OCI-LY1 (cell line): Measurements from ENCODE around the gene FZD2.

Experiments
- H2AFZ ChIP-seq: fragments of 200-600 bp; sonication (generic), shearing (Covaris generic); 2 replicates; pipeline ENCODE4 v1.6.0; 2014; ENCODE audit warnings: antibody characterized with exemption, mild to moderate bottlenecking, low read length
- H3F3A ChIP-seq: fragments of 200-600 bp; sonication (generic), shearing (Covaris generic); 2 replicates; pipeline ENCODE4 v1.6.0; 2014; ENCODE audit warnings: mild to moderate bottlenecking, antibody characterized with exemption, low read length, moderate library complexity; ENCODE audit not compliant: insufficient read depth
- H3K27ac ChIP-seq: fragments of 200-600 bp; sonication (generic); 2 replicates; pipeline ENCODE4 v1.5.1; 2014; ENCODE audit warnings: low read length, mixed run types, mild to moderate bottlenecking, low read depth; ENCODE audit not compliant: poor library complexity, severe bottlenecking
- H3K27me3 ChIP-seq: fragments of 200-600 bp; sonication (generic); 2 replicates; pipeline ENCODE4 v1.6.0; 2014; ENCODE audit warnings: antibody characterized with exemption, mild to moderate bottlenecking, low read length, moderate library complexity; ENCODE audit not compliant: insufficient read depth
- H3K36me3 ChIP-seq: fragments of 200-600 bp; sonication (generic); 2 replicates; pipeline ENCODE4 v1.6.1; 2014; ENCODE audit warnings: mild to moderate bottlenecking, antibody characterized with exemption, low read length, moderate library complexity, mixed read lengths; ENCODE audit not compliant: insufficient read depth
- H3K4me1 ChIP-seq: fragments of 200-600 bp; sonication (generic); 2 replicates; pipeline ENCODE4 v1.5.1; 2014; ENCODE audit warnings: mild to moderate bottlenecking, low read length, moderate library complexity; ENCODE audit not compliant: insufficient read depth, severe bottlenecking
- H3K4me2 ChIP-seq: fragments of 200-600 bp; sonication (generic), shearing (Covaris generic); 2 replicates; pipeline ENCODE4 v1.6.1; 2014; ENCODE audit warnings: low read length
- H3K4me3 ChIP-seq: fragments of 200-600 bp; sonication (generic); 2 replicates; pipeline ENCODE4 v1.5.1; 2014; ENCODE audit warnings: low read length, low read depth, mild to moderate bottlenecking, mixed read lengths; ENCODE audit not compliant: poor library complexity, severe bottlenecking
- H3K79me2 ChIP-seq: fragments of 200-600 bp; shearing (Covaris generic); 2 replicates; pipeline ENCODE4 v1.6.1; 2016; ENCODE audit warnings: mixed run types, low read length, mixed read lengths; ENCODE audit not compliant: insufficient read depth
- H3K9ac ChIP-seq: fragments of 200-600 bp; sonication (generic), shearing (Covaris generic); 2 replicates; pipeline ENCODE4 v1.6.1; 2014; ENCODE audit warnings: mild to moderate bottlenecking, low read length, mixed read lengths
- H3K9me2 ChIP-seq: fragments of 200-600 bp; sonication (generic), shearing (Covaris generic); 2 replicates; pipeline ENCODE4 v1.6.1; 2014; ENCODE audit warnings: low read depth, mild to moderate bottlenecking, low read length, mixed read lengths
- H3K9me3 ChIP-seq: fragments of 200-600 bp; shearing (Covaris generic); 2 replicates; pipeline ENCODE4 v1.6.1; 2014; ENCODE audit warnings: low read length, mixed read lengths
- H4K20me1 ChIP-seq: fragments of 200-600 bp; sonication (generic), shearing (Covaris generic); 2 replicates; pipeline ENCODE4 v1.6.0; 2016; ENCODE audit warnings: mild to moderate bottlenecking, low read length; ENCODE audit not compliant: insufficient read depth
- CTCF ChIP-seq: fragments of 200-600 bp; sonication (generic), shearing (Covaris generic); IDR thresholded peaks from 2 replicates; pipeline ENCODE4 v1.5.1; 2017; ENCODE audit warnings: mild to moderate bottlenecking, antibody characterized with exemption, low read length, moderate library complexity, mixed read lengths
- EZH2 ChIP-seq: fragments of 200-600 bp; sonication (generic), shearing (Covaris generic); IDR thresholded peaks from 2 replicates; pipeline ENCODE4 v1.8.0; 2017; ENCODE audit warnings: borderline replicate concordance, mixed run types, mild to moderate bottlenecking, antibody characterized with exemption, low read length, moderate library complexity, mixed read lengths

Gene FZD2

DNA sequence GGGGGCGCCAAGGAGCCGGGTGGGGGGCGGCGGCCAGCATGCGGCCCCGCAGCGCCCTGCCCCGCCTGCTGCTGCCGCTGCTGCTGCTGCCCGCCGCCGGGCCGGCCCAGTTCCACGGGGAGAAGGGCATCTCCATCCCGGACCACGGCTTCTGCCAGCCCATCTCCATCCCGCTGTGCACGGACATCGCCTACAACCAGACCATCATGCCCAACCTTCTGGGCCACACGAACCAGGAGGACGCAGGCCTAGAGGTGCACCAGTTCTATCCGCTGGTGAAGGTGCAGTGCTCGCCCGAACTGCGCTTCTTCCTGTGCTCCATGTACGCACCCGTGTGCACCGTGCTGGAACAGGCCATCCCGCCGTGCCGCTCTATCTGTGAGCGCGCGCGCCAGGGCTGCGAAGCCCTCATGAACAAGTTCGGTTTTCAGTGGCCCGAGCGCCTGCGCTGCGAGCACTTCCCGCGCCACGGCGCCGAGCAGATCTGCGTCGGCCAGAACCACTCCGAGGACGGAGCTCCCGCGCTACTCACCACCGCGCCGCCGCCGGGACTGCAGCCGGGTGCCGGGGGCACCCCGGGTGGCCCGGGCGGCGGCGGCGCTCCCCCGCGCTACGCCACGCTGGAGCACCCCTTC is 484 bp downstream of the FZD2 start:
- TF ChIP-seq EZH2 (no peak), CTCF (no peak)
- peak overlapping the region; percentile 63 for H3K4me3 ChIP-seq
- H3K9ac ChIP-seq, result no peak overlapping the region; the same call in 1 of the 2 replicates
- H3K9me3 ChIP-seq, result no peaks in the 10 kb centered on the region
- H4K20me1 ChIP-seq, result no peaks in the 10 kb centered on the region
- H3K27me3 ChIP-seq, result no peaks in the 10 kb centered on the region
- no peaks in the 10 kb centered on the region for H3K79me2 ChIP-seq
- no peak overlapping the region for H2AFZ ChIP-seq
- no peaks in the 10 kb centered on the region for H3K9me2 ChIP-seq
- no peaks in the 10 kb centered on the region for H3K36me3 ChIP-seq
- no peaks in the 10 kb centered on the region for H3F3A ChIP-seq
- peak overlapping the region; percentile 86 for H3K4me2 ChIP-seq
- H3K27ac ChIP-seq, result no peak overlapping the region
- H3K4me1 ChIP-seq, result peaks cover 8% of the 10 kb centered on the region

DNA sequence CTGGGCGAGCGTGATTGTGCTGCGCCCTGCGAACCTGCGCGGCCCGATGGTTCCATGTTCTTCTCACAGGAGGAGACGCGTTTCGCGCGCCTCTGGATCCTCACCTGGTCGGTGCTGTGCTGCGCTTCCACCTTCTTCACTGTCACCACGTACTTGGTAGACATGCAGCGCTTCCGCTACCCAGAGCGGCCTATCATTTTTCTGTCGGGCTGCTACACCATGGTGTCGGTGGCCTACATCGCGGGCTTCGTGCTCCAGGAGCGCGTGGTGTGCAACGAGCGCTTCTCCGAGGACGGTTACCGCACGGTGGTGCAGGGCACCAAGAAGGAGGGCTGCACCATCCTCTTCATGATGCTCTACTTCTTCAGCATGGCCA is 1.0 kb downstream of the FZD2 start:
- H3K27me3 ChIP-seq, result no peaks in the 10 kb centered on the region
- no peak overlapping the region for H3K4me3 ChIP-seq
- H3K9me2 ChIP-seq, result no peaks in the 10 kb centered on the region
- no peaks in the 10 kb centered on the region for H3K9me3 ChIP-seq
- peaks cover 8% of the 10 kb centered on the region for H3K4me1 ChIP-seq
- no peak for TF ChIP-seq CTCF
- no peak for TF ChIP-seq EZH2
- no peaks in the 10 kb centered on the region for H3F3A ChIP-seq
- H3K27ac ChIP-seq, result no peak overlapping the region
- no peak overlapping the region for H3K4me2 ChIP-seq
- no peaks in the 10 kb centered on the region for H4K20me1 ChIP-seq
- no peaks in the 10 kb centered on the region for H3K36me3 ChIP-seq
- no peak overlapping the region for H2AFZ ChIP-seq
- no peaks in the 10 kb centered on the region for H3K79me2 ChIP-seq
- no peak overlapping the region for H3K9ac ChIP-seq

DNA sequence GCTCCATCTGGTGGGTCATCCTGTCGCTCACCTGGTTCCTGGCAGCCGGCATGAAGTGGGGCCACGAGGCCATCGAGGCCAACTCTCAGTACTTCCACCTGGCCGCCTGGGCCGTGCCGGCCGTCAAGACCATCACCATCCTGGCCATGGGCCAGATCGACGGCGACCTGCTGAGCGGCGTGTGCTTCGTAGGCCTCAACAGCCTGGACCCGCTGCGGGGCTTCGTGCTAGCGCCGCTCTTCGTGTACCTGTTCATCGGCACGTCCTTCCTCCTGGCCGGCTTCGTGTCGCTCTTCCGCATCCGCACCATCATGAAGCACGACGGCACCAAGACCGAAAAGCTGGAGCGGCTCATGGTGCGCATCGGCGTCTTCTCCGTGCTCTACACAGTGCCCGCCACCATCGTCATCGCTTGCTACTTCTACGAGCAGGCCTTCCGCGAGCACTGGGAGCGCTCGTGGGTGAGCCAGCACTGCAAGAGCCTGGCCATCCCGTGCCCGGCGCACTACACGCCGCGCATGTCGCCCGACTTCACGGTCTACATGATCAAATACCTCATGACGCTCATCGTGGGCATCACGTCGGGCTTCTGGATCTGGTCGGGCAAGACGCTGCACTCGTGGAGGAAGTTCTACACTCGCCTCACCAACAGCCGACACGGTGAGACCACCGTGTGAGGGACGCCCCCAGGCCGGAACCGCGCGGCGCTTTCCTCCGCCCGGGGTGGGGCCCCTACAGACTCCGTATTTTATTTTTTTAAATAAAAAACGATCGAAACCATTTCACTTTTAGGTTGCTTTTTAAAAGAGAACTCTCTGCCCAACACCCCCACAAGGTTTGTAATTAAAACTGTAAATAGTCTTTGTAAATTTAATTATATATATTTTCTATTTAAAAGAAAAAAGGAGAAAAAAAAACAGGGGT is 1.7 kb downstream of the FZD2 start:
- Histone ChIP-seq H3K36me3 (no peaks in the 10 kb centered on the region), H3K27me3 (no peaks in the 10 kb centered on the region), H3K9me3 (no peaks in the 10 kb centered on the region), H3K4me3 (no peak overlapping the region), H3K4me1 (peaks cover 8% of the 10 kb centered on the region), H3K9ac (no peak overlapping the region), H3K9me2 (no peaks in the 10 kb centered on the region), H3F3A (no peaks in the 10 kb centered on the region), H2AFZ (no peak overlapping the region), H3K79me2 (no peaks in the 10 kb centered on the region), H4K20me1 (no peaks in the 10 kb centered on the region), H3K27ac (no peak overlapping the region), H3K4me2 (no peak overlapping the region)
- no peak for TF ChIP-seq CTCF
